Kidney (tissue), 14 donors: Measurements from ENCODE around the gene IPPK. TPM values are rescaled to one million over a fixed set of nuclear protein-coding genes. Genes with fewer than 3 reads are reported as not detected.

ENCODE experiments used
- DNase-seq, 5 donors: peaks; one replicate each; pipeline ENCODE4 v3.0.0-alpha.2; 2013 to 2020
- FAIRE-seq: peaks from 2 replicates; lab custom pipeline; 2012; peaks lifted over from hg19 to GRCh38; lab: Jason Lieb, UNC
- H3K27ac ChIP-seq, 2 donors: one replicate each; pipeline ENCODE4 v1.7.0; 2013; ENCODE audit warnings: low read depth in 2 of 2, low read length in 2 of 2, inconsistent platforms in 1 of 2
- H3K27me3 ChIP-seq: one replicate; pipeline ENCODE4 v1.7.1; 2013; ENCODE audit warnings: low read length, inconsistent platforms; ENCODE audit not compliant: control insufficient read depth, insufficient read depth
- H3K36me3 ChIP-seq, 3 donors: one replicate each; pipeline versions ENCODE4 v1.7.0 to v1.7.1; 2013; ENCODE audit warnings: low read length in 3 of 3, control low read depth in 1 of 3, inconsistent platforms in 1 of 3; ENCODE audit not compliant: insufficient read depth in 3 of 3, control insufficient read depth in 2 of 3
- H3K4me1 ChIP-seq, 3 donors: one replicate each; pipeline versions ENCODE4 v1.7.0 to v1.7.1; 2013; ENCODE audit warnings: low read length in 3 of 3, inconsistent platforms in 1 of 3, low read depth in 1 of 3; ENCODE audit not compliant: control insufficient read depth in 2 of 3, insufficient read depth in 2 of 3
- H3K4me3 ChIP-seq, 3 donors: one replicate each; pipeline versions ENCODE4 v1.7.0 to v1.8.1; 2013; ENCODE audit warnings: low read length in 3 of 3, control low read depth in 1 of 3, inconsistent platforms in 1 of 3
- H3K9ac ChIP-seq, 3 donors: one replicate each; pipeline versions ENCODE4 v1.7.0 to v1.7.1; 2013; ENCODE audit warnings: low read length in 3 of 3, control low read depth in 1 of 3, inconsistent platforms in 1 of 3
- H3K9me3 ChIP-seq, 3 donors: one replicate each; pipeline versions ENCODE4 v1.7.0 to v1.7.1; 2013; ENCODE audit warnings: low read length in 3 of 3, control low read depth in 1 of 3, inconsistent platforms in 1 of 3; ENCODE audit not compliant: control insufficient read depth in 2 of 3, insufficient read depth in 1 of 3
- intact Hi-C: fragments of 100-400 bp; cut with DNase I; formaldehyde crosslinking; loops from one replicate; pipeline ENCODE4 v1.11.1; 2022
- polyA plus RNA-seq: library from polyadenylated mRNA; stranded (reverse); fragments of 350-450 nt; fragmentation: Illumina TruSeq; extraction: RNeasy Lipid Tissue Mini Kit (QIAGEN cat#74804); gene quantifications from one replicate; pipeline ENCODE4 v1.2.3, GENCODE V29; 2014; ENCODE audit warnings: low read depth, low replicate concordance; ENCODE audit not compliant: insufficient read depth
- total RNA-seq: library from RNA; stranded (reverse); fragmentation: NEBNext Ultra II Directional; extraction: Animal tissue kit (Norgen Biotek cat#: 25700); gene quantifications from one replicate; pipeline ENCODE4 v1.2.1, GENCODE V29; 2021
- TF ChIP-seq, protein P1 (sequence below): IDR thresholded peaks from 3 replicates; pipeline ENCODE4 v1.5.1; 2012; ENCODE audit warnings: mild to moderate bottlenecking, moderate library complexity, borderline replicate concordance; ENCODE audit not compliant: insufficient read depth; ENCODE audit errors: extremely low read depth
- donor health status: control.
- donor health status: control.
- donor health status: control.
- donor health status: control.
- donor health status: control.
- donor health status: DM: yes; HTN: yes; CAD: no.
- donor health status: Normal renal cell carcinoma (clear cell type).

IPPK gene
- total and polyA plus RNA-seq, 2 donors from 2014 or later, result 7.3 to 10.2 TPM

DNA sequence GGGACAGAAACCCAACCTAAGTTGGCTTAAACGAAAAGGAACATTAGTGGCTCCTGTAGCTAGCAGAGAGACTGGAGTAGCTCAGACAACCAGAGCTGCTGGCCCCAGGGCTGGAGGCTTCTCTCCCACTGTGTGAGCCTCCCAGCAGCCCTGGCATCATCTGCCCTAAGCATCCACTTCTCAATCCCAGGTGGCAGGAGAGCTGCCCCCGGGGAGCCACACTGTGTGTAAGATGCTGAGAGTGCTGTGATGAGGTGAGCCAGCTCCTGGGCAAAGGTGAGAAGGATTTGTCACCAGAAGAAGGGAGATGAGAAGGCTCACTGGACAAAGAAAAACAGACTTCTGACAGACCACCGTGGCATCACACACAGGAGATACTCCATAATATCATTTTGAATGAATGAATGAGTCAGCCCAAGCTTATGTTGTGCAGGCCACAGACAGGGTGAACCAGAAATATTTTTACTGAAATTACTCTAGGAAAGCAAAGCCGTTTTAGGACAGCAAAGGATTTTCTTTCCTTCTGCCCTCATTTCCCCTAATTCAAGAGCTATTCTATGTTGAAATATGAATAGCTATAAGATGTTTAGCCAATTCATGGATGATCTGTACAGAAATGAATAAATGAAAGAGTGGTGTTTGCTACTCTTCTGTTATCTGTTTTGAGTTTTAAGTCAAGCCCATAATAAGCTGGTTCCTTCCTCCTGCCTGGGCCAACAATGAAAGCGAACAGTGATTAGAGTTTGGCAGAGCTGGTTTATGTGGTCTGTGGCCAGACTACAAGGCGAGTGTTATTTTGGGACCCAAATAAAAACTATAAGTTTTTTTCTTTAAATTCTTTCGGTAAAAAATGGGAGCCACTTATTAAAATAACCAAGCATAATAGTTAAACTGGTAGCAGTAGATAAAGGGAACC is 76.7 kb downstream of the IPPK start:
- H3K27ac ChIP-seq, result no peak overlapping the region
- intact Hi-C loops, result no loop called here
- no peak overlapping the region for H3K9ac ChIP-seq
- no peaks in the 10 kb centered on the region for H3K9me3 ChIP-seq
- TF ChIP-seq, protein P1, sequence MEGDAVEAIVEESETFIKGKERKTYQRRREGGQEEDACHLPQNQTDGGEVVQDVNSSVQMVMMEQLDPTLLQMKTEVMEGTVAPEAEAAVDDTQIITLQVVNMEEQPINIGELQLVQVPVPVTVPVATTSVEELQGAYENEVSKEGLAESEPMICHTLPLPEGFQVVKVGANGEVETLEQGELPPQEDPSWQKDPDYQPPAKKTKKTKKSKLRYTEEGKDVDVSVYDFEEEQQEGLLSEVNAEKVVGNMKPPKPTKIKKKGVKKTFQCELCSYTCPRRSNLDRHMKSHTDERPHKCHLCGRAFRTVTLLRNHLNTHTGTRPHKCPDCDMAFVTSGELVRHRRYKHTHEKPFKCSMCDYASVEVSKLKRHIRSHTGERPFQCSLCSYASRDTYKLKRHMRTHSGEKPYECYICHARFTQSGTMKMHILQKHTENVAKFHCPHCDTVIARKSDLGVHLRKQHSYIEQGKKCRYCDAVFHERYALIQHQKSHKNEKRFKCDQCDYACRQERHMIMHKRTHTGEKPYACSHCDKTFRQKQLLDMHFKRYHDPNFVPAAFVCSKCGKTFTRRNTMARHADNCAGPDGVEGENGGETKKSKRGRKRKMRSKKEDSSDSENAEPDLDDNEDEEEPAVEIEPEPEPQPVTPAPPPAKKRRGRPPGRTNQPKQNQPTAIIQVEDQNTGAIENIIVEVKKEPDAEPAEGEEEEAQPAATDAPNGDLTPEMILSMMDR, result no peak
- no peaks in the 10 kb centered on the region for H3K36me3 ChIP-seq
- peaks cover 0 to 5% (median 2%) of the 10 kb centered on the region in 3 donors for H3K4me1 ChIP-seq
- no peaks in the 10 kb centered on the region for H3K27me3 ChIP-seq
- no peak overlapping the region for H3K4me3 ChIP-seq
- no peak for FAIRE-seq
- no peak for DNase-seq

DNA sequence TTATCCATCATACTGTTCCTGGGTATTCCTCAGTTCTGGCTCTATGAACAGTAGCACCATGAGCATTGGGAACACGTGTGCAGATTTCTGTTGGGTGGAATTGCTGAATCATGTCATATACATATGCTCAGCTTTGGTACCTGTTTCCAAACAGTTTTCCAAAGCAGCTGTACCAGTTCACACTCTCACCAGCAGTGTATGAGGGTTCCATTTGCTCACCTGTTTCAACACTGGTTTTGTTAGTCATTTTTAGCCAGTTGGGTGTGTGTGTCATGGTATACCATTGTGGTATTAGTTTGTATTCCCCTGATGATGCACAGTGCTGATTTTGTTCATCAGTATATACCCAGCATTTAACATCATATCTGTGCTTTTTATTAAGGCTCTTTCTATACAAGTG is 77.4 kb downstream of the IPPK start:
- Histone ChIP-seq H3K4me1 (peaks cover 0 to 5% (median 0%) of the 10 kb centered on the region in 3 donors), H3K4me3 (no peak overlapping the region), H3K27me3 (no peaks in the 10 kb centered on the region), H3K36me3 (no peaks in the 10 kb centered on the region), H3K9ac (no peak overlapping the region), H3K9me3 (no peaks in the 10 kb centered on the region), H3K27ac (no peak overlapping the region)
- no peak for DNase-seq
- intact Hi-C loops, result no loop called here
- TF ChIP-seq, protein P1, result no peak
- no peak for FAIRE-seq

DNA sequence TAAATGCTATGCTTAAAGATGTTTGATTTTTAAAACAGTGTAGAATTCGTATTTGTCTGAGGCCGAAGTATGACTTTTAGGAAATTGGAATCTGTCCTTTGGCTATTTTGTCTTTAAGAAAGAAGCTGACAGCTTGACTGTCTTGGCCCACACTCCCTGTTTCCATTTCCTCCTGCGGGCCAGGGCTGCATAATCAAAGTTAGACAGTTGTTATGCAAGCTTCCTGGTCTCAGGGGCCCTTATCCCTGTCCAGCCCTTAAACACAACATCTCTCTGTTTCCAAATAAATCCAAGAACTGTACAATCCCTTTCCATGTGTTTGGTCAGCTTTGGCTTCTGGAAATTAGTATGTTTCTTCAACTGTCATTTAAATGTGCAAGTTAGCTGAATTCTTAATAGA is 79.6 kb downstream of the IPPK start:
- Histone ChIP-seq H3K27me3 (no peaks in the 10 kb centered on the region), H3K4me1 (peaks cover 0 to 5% (median 0%) of the 10 kb centered on the region in 3 donors), H3K27ac (no peak overlapping the region), H3K9ac (no peak overlapping the region), H3K4me3 (no peak overlapping the region), H3K9me3 (no peaks in the 10 kb centered on the region), H3K36me3 (no peaks in the 10 kb centered on the region)
- TF ChIP-seq, protein P1, result no peak
- FAIRE-seq, result no peak
- intact Hi-C loops, result no loop called here
- peak in 3 of 5 donors; percentile 42 to 90 (median 51) for DNase-seq
